SKM-1 (cell line): ENCODE data around the gene UBL7.
A peak's percentile ranks its signal among the peaks of the same experiment; 100 is the strongest.
"Not testable (repeated sequence)": the region's sequence is repeated elsewhere in the genome, so short reads cannot be mapped to it uniquely, and the experiment has no call there.

Experiments used
- DNase-seq: peaks from one replicate; lab custom pipeline; 2025; ENCODE audit not compliant: unreplicated experiment; lab: John Stamatoyannopoulos, UW

UBL7 gene

DNA sequence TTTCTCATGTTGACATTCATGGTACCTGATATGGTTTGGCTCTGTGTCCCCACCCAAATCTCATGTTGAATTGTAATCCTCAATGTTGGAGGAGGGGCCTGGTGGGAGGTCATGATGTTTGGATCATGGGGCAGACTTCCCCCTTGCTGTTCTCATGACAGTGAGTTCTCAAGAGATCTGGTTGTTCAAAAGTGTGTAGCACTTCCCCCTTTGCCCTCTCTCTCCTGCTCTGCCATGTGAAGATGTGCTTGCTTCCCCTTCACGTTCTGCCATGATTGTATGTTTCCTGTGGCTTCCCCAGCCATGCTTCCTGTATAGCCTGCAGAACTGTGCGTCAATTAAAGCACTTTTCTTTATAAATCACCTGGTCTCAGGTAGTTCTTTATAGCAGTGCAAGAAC, 3.3 kb upstream of the UBL7 start:
- peak; percentile 23 for DNase-seq

DNA sequence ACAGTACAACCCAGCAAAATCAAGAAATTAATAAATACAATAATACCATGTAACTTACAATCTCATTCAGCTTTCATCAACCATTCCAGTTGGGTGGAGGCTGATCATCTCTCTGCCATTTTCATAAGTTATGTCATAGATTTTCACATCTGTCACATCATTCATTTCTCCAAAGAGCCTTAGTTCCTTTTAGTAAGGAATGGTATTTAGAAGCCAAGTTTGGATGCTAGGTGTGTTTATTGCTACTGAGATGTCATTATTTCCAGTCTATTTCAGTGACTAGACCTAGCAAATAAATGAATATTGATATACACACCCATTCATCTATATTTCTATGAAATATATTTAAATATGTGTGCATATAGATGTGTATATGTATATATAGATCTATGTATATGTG, 2.7 kb upstream of the UBL7 start:
- DNase-seq = no peak

DNA sequence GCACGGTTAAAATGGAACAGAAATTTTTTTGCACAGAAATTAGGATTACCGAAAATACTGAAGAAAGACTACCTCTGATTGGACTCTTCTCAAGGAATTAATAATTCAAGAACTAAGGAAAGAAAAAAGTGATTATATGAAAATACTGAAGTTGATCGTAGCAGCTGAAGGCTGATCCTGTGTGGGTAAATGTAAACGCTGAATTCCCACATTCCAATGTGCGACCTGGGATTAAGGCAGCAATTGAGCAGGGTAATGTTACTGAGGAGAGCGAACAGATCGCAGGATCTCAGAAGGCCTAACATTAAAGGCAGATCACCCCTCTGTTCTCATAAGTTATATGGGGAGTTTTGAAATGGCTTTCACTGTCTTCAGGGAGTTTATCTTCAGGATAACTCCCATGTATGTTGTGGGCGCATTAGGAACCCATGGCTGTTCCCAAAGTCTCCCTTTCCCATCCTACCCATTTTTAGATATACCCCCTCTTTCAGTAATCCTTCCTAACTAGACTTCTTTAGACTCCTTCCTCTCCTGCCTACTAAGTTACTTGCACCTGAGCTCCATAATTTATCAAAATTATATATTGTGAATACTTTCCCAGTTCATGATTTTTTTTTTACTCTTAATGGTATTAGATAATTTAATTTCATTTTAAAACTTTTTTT, 1.0 kb upstream of the UBL7 start:
- no peak for DNase-seq

DNA sequence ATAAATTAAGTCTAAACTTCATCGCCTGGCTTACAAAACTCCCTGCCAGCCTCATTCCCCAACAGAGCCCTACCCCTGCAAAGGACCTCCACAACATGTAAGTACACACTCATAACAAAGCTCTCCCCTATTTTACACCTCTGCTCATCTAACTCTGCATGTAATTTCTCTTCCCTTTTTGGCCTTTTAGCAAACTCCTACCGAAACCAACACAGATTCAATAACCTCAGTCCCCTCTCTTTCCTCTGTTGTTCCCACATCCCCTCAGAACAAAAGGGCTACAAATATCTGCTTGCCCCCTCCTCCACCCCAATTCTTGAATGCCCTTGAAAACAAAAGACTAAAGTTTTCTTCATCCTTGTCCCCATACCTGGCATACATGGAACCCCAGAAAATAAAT, 662 bp downstream of the UBL7 start:
- DNase-seq = no peak

DNA sequence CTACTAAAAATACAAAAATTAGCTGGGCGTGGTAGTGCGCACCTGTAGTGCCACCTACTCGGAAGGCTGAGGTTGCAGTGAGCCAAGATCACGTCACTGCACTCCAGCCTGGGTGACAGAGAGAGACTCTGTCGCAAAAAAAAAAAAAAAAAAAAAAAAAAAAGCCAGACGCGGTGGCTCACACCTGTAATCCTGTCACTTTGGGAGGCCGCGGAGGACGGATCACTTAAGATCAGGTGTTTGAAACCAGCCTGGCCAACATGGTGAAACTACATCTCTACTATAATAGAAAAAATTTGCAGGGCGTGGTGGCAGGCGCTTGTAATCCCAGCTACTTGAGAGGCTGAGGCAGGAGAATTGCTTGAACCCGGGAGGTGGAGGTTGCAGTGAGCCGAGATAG, 1.2 kb downstream of the UBL7 start:
- DNase-seq = not testable (repeated sequence)

DNA sequence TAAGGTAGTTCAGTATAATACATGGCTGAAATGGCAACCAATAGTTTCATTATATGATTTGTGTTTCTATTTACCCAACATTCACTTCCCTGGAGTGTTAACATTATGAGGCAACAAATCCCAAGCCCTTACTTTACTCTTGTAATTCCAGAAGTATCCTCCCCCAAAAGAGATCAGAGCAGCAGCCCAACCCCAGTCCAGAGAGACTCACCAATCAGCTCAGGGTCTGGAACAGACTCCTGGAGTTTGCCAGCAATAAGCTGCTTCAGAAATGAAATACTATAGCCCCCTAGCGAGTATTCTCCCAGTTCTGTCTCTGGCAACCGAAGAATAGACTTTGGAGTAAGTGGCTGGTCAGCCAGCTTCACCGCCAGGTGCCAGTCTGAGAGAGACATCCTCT, 2.5 kb downstream of the UBL7 start:
- no peak for DNase-seq

DNA sequence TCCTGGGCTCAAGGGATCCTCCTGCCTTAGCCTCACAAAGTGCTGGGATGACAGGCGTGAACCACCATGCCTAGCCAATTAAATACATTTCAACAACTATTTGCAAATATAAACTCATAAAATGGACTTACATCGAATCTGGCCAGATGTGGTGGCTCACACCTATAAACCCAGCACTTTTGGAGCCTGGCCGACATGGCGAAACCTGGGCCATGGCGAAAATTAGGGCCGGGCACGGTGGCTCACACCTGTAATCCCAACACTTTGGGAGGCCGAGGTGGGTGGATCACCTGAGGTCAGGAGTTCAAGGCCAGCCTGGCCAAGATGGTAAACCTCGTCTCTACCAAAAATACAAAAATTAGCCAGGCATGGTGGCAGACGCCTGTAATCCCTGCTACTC, 3.9 kb downstream of the UBL7 start:
- DNase-seq = not testable (repeated sequence)

DNA sequence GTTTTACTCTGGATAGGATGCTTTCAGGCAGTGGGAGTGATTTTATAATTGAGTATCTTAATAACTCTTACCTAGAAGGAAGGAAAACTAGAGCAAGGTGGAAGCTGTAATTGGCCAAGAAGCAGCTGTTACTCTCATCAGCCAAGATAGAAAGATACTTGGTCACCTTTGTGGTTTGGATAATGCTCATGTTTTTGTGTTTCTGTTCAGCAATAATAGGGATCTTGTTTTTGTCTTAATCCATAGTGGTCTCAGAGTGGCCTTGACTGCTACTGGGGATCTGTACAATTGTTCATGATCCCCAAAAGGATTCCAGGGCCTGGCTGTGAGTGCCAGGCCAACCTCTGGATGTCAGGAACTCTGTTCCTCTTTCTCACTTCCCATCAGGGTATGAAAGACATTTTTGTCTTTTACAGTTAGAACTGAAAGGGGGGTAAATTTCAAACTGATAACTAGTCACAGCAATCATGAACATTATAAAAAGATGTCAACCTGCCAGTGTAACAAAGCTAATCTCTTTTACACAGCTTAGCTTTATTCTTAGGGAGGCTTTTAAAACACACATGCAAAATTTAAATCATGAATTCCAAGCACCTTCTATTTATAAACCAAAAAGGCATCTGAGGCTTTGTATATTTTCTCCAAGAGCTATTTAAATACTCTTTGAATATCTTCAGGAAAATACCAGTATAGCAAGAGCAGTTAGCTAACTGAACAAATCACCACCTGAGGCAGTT, 6.0 kb downstream of the UBL7 start:
- no peak for DNase-seq

DNA sequence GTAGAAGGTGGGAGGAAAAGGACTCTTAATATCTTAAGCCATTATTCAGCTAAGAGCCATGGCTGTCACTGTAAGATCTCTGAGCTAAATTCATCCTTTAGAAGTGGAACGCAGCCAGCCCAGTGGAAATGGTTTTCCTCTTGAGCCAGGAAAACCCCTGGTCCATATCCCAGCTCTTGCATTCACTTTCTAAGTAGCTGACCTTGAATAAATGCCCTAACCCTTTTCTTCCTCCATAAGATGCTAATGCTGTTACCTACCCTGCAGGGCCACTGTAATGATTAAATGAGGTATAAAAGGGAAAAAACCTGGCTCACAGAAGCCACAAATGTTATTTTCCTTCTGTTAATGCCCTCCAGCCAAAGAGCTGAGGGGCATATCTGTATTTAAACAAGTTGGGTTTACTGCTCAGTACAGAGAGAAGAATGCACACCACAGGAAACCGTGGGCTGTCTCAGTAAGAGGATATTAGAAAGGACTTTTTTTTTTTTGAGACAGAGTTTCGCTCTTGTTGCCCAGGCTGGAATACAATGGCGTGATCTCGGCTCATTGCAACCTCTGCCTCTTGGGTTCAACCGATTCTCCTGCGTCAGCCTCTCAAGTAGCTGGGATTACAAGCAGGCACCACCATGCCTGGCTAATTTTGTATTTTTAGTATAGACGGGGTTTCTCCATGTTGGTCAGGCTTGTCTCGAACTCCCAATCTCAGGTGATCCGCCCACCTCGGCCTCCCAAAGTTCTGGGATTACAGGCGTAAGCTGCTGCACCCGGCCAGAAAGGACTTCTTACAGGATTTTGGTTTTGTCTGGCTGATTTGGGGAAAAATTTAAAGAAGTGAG, 6.8 kb downstream of the UBL7 start:
- DNase-seq = no peak

DNA sequence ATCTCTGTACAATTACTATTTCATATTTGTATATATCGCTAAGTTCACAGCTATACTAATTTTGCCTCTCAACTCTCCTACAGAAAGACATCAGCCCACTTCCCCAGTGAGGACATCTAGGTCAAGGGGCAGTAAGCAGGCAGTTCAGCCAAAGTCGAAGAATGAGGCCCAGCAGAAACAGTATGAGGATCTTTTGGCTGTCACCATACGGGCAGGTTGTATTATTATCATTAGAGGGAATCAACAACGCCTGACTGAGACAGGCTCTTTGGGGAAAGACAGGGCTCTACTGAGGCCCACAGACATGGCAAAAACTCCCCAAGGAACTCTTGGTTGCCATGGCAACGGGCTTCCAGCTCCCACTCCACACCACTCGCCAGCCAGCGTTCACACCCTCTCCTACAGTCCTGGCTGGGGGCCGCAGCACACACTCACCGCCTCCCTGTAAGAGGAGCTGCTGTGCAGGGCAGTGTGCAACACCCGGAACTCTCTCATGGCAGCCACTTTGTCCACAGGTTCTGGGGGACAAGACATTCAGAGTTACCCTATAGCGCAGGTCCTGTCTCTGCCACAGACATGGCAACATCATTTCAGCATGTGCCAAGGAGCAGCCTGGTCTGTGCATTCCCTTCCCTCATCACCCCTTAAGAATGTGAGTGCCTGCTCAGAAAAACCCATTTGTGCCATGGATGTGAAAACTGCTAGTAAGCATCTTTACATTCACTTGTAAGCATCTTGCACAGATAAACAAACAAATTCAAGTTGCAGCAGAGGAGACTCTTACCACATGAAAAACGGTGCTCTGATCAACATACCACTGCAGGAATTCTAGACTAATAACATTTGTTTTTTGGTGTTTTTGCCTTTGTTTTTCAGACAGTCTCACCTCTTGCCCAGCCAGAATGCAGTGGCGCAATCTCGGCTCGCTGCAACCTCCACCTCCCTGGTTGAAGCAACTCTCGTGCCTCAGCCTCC, 8.8 kb downstream of the UBL7 start:
- no peak for DNase-seq

DNA sequence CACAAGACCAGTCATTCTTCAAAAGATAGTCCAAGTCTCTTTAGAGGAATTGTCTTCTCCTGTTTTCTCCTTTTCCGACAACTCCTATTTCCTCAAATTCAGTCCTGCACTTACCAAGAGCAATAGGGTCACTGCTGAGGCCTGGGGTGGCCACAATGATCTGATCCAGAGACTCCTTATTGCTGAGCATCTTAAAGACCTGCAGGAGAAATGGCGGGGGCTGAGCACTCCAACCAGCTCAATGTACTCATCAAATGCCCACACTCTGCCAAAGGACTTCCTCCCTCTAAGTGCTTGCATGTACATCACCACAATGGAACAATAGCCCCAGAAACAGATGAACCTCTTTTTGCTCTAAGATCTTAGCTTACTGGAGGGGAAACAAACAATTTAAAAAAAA, 9.6 kb downstream of the UBL7 start:
- no peak for DNase-seq

DNA sequence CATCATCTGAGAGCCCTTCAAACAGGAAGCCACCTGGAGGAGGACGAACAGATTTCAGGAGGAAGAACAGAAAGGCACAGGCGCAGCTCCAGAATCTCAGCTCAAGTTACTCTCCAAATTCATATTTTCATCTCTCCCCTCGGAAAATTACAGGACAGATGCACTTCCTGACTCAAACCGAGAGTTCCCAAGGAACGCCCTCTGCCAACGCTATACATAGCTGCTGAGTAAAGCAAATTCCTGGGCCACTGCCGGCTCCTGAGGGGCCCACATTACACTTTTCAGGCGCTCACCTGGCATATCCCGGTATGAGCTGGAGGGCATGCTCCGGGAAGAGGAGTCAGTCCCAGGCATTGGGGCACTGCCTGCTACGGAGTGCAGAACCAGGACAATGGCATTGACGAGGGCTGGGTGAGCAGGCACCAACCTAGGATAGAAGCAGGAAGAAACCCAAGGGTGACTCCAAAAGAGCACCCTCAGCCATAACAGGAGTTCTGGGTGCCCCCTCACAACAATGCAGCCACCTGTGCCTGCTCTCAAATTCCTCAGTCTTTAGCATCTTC, 11.2 kb downstream of the UBL7 start:
- DNase-seq = no peak

DNA sequence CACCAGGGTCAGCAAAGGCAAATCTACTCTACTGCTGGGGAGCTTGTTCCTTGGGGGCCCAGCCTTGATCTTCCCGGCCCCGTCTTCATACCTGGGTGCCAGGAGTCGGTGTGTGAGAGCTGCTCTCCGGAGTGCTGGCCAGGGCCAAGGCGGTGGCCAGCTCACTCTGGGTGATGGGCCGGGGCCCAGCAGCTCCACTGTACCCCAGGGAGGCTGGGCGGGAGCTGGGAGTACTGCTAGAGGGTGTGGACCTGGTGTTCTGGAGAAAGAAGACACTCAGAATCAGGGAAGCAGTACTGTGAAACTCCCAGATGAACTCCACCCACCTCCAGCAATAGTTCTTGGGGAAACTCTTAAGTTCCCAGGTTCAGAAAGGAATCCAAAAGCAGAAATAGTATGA, 11.9 kb downstream of the UBL7 start:
- DNase-seq = no peak

DNA sequence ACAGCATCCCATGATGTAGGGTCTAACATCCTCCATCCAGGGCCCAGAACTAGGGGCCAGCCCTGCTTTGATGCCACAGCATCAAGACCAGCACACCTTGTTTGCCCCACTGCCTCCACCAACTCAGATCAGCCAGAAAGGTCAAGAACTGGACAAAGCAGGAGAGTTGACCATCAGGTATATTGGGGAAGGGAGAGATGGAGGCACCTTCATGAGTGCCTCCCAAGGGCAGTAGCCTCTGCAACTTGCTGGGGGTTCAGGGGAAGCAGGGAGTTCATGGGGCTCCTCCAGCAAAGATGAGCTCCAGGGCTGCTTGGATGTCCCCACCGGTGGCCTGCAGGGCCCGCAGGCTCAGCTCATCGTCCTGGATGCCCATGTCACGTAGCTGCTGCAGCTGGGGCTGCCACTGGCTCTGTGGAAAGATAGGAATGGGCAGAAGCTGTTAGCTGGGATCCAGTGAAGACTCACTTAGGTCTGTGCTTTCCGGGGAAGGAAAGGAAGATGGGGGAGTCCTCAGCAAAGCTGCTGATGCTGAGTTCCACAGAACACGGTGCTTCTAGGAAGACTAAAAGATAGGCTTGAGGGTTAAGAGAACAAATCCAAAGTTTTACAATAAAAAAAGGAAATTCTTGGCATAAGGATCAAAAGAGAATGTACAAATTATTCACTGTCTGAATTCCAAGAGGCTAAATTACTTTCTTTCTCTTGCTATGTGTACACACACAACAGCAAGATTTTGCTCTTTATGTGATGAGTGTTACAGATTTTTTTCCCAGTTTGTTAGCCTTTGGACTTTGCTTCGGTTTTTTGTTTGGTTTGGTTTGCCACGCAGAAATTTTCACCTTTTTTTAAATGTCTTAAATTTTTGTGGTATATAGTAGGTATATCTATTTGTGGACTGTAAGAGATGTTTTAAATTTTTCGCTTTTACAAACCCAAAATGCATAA, 14.9 kb downstream of the UBL7 start:
- no peak for DNase-seq

DNA sequence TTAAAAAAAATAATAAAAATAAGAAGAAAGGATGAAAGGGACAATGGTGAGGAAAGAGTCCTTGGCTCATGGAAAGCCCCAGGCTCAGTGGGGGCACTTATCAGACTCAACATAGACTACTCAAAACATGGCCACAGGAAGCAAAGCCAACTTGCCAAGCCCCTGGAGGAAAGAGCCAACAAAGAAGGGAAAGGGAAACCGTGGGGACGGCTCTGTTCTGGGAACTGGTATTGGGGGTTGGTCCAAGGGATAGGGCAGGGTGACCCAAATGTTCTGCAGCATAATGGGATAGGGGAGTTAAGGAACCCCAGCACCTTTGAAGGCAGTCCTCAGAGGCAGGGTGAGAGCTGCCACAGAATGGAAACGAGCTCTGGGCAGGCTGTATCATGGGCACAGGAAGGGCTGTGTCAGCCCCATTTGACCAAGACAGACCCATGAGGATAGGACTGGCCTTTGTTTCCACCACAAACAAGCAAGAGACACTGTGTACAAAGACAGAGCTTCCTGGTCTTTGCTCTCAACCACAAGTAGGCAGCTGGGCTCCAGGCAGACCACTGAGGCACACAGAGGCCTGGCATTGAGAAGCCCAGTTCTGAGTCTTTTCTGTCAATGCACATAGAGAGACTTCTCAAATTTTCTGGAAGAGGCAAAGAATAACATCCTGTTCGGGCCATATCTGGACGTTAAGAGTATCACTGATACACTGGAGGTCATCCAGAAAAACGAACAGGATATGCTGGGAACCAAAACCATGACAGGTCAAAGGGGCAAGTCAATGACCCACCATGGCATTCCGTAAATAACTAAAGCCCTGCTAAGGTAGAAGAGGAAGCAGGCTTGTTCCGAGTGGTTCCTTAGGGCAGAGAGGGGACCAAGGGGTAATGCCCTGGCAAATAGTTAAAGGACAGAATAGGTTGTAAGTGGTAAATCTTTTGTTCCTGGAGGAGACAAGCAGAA, 16.6 kb downstream of the UBL7 start:
- DNase-seq = no peak

DNA sequence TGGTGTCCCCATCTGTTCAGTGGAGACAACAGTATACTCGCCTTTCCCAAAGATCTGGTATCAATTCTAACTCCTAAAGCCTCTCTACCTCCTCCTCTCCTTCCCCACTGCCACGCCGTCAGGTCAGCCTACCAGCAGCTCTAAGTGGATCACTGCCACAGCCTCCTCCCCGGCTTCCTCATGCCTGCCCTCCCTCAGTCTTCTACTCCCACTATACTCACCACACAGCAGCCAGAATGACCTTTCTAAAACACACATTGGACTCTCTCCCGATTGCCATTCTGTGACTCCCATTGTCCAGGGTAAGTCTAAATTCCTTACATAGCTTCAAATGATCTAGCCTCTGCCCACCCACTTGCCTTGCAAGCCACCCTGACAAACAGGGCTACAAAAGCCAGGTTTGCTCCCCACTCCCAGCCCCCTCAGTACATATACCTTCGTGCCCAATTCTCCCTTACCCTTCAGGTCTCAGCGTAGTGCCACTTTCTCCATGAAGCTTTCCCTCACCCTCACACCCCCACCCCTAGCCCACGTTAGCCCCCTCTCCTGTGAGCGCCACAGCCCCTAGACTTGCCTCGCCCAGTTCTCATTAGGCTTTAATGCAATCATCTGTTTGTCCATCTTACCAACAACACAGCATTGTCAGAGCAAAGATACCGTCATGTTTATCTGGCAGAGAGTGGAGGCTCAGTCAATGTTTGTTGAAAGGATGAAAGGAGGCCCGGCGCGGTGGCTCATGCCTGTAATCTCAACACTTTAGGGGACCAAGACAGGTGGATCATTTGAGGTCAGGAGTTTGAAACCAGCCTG, 17.7 kb downstream of the UBL7 start:
- no peak for DNase-seq

DNA sequence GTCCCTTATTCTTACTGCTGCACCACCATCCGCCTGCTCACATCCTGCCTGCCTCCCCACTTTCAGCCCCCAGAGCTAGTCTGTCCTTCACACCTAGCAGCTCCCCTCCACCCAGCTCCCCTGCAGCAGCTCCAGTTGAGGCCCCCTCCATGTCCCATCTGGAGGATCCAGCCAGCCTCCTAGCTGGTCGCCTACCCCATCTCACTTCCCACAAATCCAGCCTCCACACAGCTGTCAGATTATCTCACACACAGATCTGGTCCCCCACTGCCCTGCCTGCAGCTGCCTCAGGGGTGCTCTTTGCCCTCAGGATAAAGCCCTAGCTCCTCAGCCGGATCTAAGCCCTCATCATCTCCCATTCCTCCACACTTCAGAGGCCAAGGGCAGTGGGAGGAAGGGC, 18.4 kb downstream of the UBL7 start:
- DNase-seq = no peak
